NCI-H1930 (cell line): ENCODE results near the gene MID2.
"Not testable (repeated sequence)": the region's sequence is repeated elsewhere in the genome, so short reads cannot be mapped to it uniquely, and the experiment has no call there.

Source experiments
- DNase-seq, 2 experiments: peaks; one replicate each; lab custom pipeline; 2025; lab: John Stamatoyannopoulos, UW

Gene MID2

GRCh38 chrX:107955337-107955736, 129.7 kb downstream of the MID2 start:
- not testable (repeated sequence) for DNase-seq

- no peak for DNase-seq
Observed at GRCh38 chrX:107968623-107969022, 143.0 kb downstream of the MID2 start.

GRCh38 chrX:107970073-107970472, 144.4 kb downstream of the MID2 start:
- DNase-seq: no peak

GRCh38 chrX:107971636-107972035, 146.0 kb downstream of the MID2 start:
- no peak for DNase-seq
